Activated CD4-positive, alpha-beta T cell treated with anti-CD3 and anti-CD28 coated beads, Interleukin-2, amount 50 U/mL, for 1 hour (primary cell): ENCODE results near the gene PRR33.
"Not testable (repeated sequence)": the region's sequence is repeated elsewhere in the genome, so short reads cannot be mapped to it uniquely, and the experiment has no call there.

Source experiments
- DNase-seq: peaks from one replicate; pipeline ENCODE4 v3.0.0-alpha.2; 2020

PRR33 gene

GRCh38 chr11:1888811-1889210 lies 2.9 kb downstream of the PRR33 start:
- no peak for DNase-seq

- no peak for DNase-seq
These were observed 3.3 kb downstream of the PRR33 start for GRCh38 chr11:1888347-1888753.

- no peak for DNase-seq
These were observed 4.0 kb downstream of the PRR33 start for GRCh38 chr11:1887451-1888346.

GRCh38 chr11:1886551-1886950 lies 5.1 kb downstream of the PRR33 start:
- DNase-seq: not testable (repeated sequence)

GRCh38 chr11:1884303-1884700 lies 7.4 kb downstream of the PRR33 start:
- no peak for DNase-seq

- no peak for DNase-seq
These were observed 8.1 kb downstream of the PRR33 start for GRCh38 chr11:1883346-1884302.

GRCh38 chr11:1882265-1883238 lies 9.1 kb downstream of the PRR33 start:
- DNase-seq: peak; percentile 80

GRCh38 chr11:1881442-1882264 lies 10.0 kb downstream of the PRR33 start:
- no peak for DNase-seq

- no peak for DNase-seq
These were observed 10.8 kb downstream of the PRR33 start for GRCh38 chr11:1880746-1881441.

- no peak for DNase-seq
These were observed 11.6 kb downstream of the PRR33 start for GRCh38 chr11:1879941-1880720.

GRCh38 chr11:1879342-1879940 lies 12.3 kb downstream of the PRR33 start:
- no peak for DNase-seq

- DNase-seq: no peak
These were observed 13.3 kb downstream of the PRR33 start for GRCh38 chr11:1878137-1879031.

- DNase-seq: no peak
These were observed 14.2 kb downstream of the PRR33 start for GRCh38 chr11:1877211-1878136.

GRCh38 chr11:1876361-1877063 lies 15.2 kb downstream of the PRR33 start:
- no peak for DNase-seq

- DNase-seq: not testable (repeated sequence)
These were observed 15.8 kb downstream of the PRR33 start for GRCh38 chr11:1875851-1876301.

- DNase-seq: no peak
These were observed 16.4 kb downstream of the PRR33 start for GRCh38 chr11:1875093-1875850.
